GM18520 (cell line): Measurements from ENCODE around the gene FOXO1.

Experiments used
- ATAC-seq: cut with Tn5 transposase; IDR thresholded peaks from one replicate; pipeline ENCODE4 v1.9.1; 2021; ENCODE audit not compliant: unreplicated experiment

Gene FOXO1

DNA sequence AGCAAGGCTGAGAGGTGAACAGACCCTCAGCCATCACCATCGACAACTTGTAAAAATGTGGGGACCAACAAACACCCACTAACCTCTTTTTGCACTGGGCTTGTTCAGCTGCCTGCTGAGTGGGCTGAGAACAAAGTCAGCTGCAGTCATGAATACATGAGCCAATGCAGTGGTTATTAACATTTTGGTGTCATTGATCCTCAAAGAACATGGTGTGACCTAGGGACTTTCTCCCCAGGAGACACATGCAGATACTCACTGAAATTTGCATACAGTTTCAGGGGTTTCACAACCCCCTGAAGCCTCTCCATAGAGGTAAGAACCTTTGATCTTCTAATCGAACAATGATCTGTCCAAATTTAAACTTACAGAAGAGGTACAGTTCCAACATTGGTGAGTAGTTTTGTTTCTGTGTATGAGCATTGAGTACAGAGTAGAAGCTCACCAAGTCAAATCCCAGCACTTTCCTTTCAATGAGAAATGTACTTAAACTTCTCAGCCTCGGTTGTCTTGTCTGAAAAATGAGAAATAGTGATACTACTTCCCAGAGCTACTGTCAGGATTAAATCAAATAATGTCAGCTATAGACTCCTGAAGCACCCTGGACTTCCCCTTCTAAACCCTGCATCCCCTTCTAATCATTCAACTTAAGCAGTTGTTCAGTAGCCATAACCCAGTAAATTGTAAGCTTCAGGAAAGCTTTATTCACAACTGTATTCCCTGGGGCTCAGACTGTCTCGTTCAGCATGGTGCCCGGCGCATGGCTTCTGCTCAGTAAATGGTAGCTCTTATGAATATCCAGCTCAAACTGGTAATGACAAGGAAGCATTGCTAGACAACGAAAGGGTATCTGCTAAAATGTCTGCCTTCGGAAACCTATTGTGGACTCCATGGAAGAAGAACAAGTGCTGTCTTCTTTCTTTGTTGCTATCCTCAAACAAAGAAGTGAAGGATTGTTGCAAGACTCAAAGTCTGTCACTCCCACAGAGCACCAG lies 148.7 kb downstream of the FOXO1 start:
- ATAC-seq: peak; percentile 81

DNA sequence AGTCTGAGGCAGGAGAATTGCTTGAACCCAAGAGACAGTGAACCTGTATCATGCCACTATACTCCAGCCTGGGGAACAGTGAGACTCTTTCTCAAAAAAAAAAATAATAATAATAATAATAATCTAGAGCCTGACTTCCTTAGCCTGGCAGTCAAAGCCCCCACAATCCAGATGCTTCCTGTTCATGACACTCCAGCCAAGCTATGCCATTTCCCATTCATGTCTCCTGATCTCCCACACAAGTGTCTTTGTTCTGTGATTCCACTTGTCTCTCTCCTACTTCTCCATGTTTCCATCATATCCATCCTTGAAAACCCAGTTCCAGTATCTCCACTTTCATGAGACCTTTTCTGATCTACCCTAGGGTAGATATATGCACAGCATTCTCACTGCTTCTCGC lies 150.7 kb downstream of the FOXO1 start:
- no peak for ATAC-seq

DNA sequence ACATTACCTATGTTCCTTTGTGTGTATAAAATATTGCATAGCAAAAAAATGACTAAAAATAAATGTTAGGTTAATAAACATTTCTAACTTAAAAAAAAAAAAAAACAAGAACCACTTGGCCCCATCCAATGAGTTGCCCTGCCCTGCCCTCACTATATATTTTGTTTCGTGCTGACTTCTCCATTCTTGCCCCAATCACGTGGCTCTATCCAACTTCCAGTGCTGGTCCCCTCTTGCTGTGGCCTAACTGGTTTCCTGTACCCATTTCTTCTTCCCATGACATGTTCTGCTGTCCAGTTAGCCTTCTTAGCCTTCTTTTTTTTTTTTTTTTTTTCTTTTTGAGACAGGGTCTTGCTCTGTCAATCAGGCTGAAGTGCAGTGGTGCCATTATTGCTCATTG lies 151.6 kb downstream of the FOXO1 start:
- ATAC-seq: no peak

DNA sequence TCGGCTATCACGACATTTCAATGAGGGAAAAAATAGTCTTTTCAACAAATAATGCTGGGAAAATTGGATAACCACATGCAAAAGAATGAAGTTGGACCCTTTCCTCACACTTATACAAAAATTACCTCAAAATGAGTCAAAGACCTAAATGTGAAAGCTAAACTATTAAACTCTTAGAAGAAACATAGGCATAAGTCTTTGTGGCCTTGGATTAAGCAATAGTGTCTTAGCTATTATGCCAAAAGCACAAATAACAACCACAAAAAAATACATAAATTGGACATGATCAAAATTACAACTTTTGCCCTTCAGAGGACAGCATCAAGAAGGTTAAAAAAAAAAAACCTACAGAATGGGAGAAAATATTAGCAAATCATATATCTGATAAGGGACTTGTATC lies 156.6 kb downstream of the FOXO1 start:
- ATAC-seq: no peak

DNA sequence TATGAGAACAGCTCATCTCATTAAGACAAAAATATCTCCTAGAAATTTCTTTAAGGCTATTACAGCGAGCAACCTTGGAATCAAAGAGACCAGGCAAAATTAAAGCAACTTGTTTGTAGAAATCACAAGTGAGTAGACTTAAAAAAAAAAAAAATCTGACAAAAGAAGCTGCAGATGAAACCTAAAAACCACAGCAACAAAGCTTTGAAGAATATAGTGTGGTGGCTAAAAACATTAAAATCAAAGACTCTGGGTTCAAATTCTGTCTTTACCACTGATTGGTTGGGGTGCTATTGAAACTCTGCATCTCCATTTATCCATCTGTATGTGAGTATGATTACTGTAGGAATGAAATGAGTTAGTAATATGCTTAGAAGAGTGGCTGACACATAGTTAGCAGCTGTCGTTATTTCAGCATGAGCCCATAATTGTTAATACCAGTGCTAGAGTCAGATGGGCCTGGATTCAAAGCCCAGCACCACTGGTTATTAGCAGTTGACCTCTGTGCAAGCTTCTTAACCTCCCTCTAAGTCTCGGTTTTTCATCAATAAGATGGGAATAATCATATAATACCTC lies 157.6 kb downstream of the FOXO1 start:
- no peak for ATAC-seq

DNA sequence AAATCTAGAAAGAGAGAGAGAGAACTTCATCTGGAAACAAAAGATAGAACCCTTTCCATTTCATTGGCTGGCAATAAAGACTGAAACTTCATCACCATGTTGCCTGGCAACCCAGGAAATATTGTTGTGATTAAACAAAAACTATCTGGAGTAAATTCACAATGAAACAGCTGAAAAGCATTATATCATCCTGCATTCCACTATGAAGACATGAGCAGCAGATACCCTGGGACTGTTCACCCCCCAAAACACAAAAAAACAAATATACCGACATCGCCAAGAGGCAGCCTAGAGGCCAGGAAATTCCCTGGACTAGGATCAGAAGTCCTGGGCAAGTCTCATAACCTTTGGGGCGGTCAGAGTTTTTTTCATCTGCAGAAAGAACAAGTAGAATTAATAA lies 158.3 kb downstream of the FOXO1 start:
- ATAC-seq: no peak

DNA sequence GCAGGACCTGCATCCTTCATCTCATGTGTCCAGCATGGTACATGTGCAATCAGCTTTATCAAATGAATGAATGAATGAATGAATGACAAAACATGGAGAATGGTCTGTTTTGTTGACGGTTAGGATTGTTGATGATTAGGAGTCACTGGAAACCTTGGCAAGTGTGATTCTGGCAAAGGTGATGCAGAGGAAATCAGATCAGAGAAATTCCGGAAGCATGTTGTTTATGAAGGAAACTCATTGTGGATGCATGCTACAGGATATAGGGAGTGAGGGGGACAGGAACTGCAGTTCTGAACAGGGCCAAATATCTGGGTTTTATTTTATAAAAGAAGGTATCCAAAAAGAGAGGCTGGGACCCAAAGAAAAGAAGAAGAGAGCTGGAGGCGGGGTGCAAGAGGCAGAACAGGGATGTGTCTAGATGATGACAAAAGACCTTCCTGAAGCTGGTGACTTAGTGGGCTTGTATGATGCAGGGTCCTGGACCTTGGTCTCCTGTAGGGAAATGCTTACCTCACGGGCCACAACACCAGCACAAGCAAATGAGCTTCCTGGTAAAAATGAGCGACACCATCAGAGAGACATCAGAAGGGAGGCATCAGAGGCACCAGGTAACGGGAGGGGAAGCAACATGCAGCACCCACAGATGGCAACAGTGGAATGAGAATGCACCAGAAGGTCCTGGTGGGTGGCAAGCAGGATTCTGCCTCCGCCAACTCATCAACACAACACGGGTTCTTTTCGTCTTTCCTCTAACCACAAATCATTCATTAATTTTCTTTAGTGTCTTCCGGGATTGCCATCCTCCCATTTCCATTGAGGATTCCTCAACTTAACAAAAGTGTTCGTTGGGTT lies 159.6 kb downstream of the FOXO1 start:
- ATAC-seq: no peak
